ENCODE results near the gene HOXC9.

DNA sequence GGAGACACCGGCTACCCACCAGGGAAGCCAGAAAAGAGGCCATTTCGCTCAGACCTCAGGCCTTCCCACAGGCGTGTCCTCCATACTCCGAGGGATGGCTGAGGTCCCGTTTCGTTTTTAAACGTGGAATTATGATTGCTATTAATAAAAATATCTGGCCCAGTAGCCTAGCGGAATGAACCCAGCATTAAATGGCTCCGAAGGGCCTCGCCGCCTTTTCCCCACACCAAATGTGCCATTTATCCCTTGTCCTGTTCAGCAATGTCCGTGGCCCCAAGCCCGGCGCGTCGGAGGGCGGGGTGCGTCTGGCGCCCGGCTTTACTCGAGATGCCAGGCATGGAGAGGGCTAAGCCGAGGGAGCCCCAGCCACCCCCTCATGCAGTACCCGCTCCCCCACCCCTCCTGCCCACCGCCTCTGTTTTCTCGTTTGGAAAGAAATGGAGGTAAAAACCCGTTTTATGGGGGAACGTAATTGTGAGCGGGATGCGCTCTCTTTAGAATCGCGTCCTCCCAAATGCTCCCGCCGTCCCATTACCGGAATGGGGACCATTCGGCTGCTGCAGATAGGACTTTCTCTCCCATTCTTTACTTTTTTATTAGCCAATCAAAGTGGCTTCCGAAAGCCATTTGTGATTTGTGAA, 14.5 kb downstream of the HOXC9 start:
- TF ChIP-seq CTCF (IDR thresholded peaks at IDR 0.05) (no peak), TAF1 (IDR thresholded peaks at IDR 0.05; ENCODE audit: borderline replicate concordance, low read depth, low read length) (no peak)

All from SK-N-SH (cell line).